ENCODE measurements around the gene JCAD. TPM values are rescaled to one million over a fixed set of nuclear protein-coding genes. Genes with fewer than 3 reads are reported as not detected.
"Not testable (repeated sequence)": the region's sequence is repeated elsewhere in the genome, so short reads cannot be mapped to it uniquely, and the experiment has no call there.

The JCAD gene
- total RNA-seq, 1 experiment from 2014 or later, result 10.0 TPM

DNA sequence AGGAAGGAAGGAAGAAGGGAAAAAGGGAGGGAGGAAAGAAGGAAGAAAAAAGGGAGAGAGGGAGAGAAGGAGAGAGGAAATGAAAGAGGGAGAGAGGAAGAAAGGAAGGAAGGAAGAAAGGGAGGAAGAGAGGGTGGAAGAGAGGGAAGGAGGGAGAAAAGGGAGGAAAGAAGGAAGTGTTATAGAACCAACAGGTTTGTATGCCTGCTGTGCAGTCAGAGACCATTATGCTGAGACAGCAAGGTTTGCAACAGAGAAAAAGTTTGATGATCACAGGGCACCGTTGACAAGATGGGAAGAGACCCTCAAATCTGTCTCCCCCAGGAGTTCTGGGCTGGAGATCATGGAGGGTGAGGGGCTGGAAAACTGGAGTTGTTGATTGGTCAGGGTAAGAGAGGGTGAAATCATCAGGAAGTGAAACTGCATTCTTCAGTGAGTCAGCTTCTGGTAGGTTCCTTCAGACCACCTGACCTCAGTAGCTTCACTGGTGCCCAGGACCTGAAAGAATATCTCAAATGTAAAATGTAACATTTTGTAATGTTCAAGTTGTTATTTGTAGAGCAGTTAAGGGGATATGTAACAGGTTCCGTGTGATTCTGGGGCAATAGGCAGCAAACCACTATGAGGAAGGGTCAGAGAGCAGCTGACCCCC is 76.3 kb downstream of the JCAD start:
- no peaks in the 10 kb centered on the region for H3K36me3 ChIP-seq (ENCODE audit: control insufficient read depth, insufficient read depth, low read length)
- Mint-ChIP-seq H3K4me1 (ENCODE audit: low read depth, unreplicated experiment) (no peaks in the 10 kb centered on the region), H3K36me3 (ENCODE audit: insufficient read depth, unreplicated experiment) (no peaks in the 10 kb centered on the region), H3K4me3 (ENCODE audit: unreplicated experiment) (no peak overlapping the region), H3K9me3 (ENCODE audit: unreplicated experiment) (peaks cover 33% of the 10 kb centered on the region), H3K27ac (ENCODE audit: unreplicated experiment) (no peak overlapping the region), H3K27me3 (ENCODE audit: insufficient read depth, unreplicated experiment) (no peaks in the 10 kb centered on the region)
- POLR2A ChIA-PET, result no interaction called here
- peaks cover 29% of the 10 kb centered on the region for H3K9me3 ChIP-seq
- intact Hi-C loops (cut with micrococcal nuclease; ENCODE audit: unreplicated experiment), result no loop called here
- no TSS peak for BruUV-seq (replicated peaks)
- no peaks in the 10 kb centered on the region for H3K4me1 ChIP-seq
- CTCF ChIA-PET, result no interaction called here
- H3K27me3 ChIP-seq (replicated peaks; ENCODE audit: control insufficient read depth, insufficient read depth, low read length), result no peaks in the 10 kb centered on the region
- DNase-seq, result no peak
- H3K4me3 ChIP-seq (ENCODE audit: low read depth, low read length), result no peak overlapping the region
- TF ChIP-seq, protein P1, sequence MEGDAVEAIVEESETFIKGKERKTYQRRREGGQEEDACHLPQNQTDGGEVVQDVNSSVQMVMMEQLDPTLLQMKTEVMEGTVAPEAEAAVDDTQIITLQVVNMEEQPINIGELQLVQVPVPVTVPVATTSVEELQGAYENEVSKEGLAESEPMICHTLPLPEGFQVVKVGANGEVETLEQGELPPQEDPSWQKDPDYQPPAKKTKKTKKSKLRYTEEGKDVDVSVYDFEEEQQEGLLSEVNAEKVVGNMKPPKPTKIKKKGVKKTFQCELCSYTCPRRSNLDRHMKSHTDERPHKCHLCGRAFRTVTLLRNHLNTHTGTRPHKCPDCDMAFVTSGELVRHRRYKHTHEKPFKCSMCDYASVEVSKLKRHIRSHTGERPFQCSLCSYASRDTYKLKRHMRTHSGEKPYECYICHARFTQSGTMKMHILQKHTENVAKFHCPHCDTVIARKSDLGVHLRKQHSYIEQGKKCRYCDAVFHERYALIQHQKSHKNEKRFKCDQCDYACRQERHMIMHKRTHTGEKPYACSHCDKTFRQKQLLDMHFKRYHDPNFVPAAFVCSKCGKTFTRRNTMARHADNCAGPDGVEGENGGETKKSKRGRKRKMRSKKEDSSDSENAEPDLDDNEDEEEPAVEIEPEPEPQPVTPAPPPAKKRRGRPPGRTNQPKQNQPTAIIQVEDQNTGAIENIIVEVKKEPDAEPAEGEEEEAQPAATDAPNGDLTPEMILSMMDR (IDR thresholded peaks at IDR 0.05; ENCODE audit: insufficient read depth in 1 of 2, low read depth in 1 of 2, low read length in 1 of 2, severe bottlenecking in 1 of 2, unreplicated experiment in 1 of 2), result no peak

DNA sequence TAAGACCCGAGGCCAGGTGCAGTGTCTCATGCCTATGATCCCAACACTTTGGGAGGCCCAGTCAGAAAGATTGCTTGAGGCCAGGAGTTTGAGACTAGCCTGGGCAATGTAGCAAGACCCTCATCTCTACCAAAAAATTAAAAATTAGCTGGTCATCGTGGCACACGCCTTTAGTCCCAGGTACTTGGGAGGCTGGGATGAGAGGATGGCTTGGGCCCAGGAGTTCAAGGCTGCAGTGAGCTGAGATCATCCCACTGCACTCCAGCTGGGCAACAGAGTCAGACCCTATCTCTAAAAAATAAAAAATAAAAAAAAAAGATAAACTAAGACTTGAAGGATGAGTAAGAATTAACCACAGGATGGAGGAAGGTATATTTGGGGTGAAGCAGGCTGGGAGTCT is 77.9 kb downstream of the JCAD start:
- no TSS peak for BruUV-seq (replicated peaks)
- ChIA-PET CTCF (interaction anchor here (0.7 to 1.4 kb wide), 2 partner anchors 20 to 32 kb away, joined by 3 to 6 read pairs; no protein-coding TSS in a partner anchor), POLR2A (no interaction called here)
- H3K36me3 ChIP-seq (ENCODE audit: control insufficient read depth, insufficient read depth, low read length), result no peaks in the 10 kb centered on the region
- no peak overlapping the region for H3K4me3 ChIP-seq (ENCODE audit: low read depth, low read length)
- Mint-ChIP-seq H3K27me3 (ENCODE audit: insufficient read depth, unreplicated experiment) (no peaks in the 10 kb centered on the region), H3K9me3 (ENCODE audit: unreplicated experiment) (peaks cover 33% of the 10 kb centered on the region), H3K36me3 (ENCODE audit: insufficient read depth, unreplicated experiment) (no peaks in the 10 kb centered on the region), H3K4me1 (ENCODE audit: low read depth, unreplicated experiment) (no peaks in the 10 kb centered on the region), H3K27ac (ENCODE audit: unreplicated experiment) (no peak overlapping the region), H3K4me3 (ENCODE audit: unreplicated experiment) (no peak overlapping the region)
- no peak for DNase-seq
- H3K9me3 ChIP-seq, result peaks cover 26% of the 10 kb centered on the region
- H3K27me3 ChIP-seq (replicated peaks; ENCODE audit: control insufficient read depth, insufficient read depth, low read length), result no peaks in the 10 kb centered on the region
- TF ChIP-seq, protein P1 (IDR thresholded peaks at IDR 0.05; ENCODE audit: insufficient read depth in 1 of 2, low read depth in 1 of 2, low read length in 1 of 2, severe bottlenecking in 1 of 2, unreplicated experiment in 1 of 2), result no peak
- H3K4me1 ChIP-seq, result no peaks in the 10 kb centered on the region
- intact Hi-C loops (cut with micrococcal nuclease; ENCODE audit: unreplicated experiment), result no loop called here

DNA sequence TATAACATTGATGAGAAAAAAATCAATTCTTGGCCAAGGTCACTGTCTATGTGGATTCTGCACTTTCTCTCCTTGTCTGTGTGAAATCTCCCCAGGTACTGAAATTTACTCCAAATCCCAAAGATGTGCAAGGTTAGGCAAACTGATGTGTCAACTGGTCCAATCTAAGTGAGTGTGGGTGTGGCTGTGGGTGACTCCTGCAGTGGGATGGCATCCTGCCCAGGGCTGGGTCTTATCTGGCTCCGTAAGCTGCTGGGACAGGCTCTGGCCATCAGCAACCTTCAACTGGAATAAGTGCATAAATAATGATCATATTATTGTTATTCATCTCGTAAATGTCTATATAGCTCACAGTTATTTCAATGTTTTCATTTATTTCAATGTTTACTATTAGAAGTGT is 79.3 kb downstream of the JCAD start:
- no peaks in the 10 kb centered on the region for H3K27me3 ChIP-seq (replicated peaks; ENCODE audit: control insufficient read depth, insufficient read depth, low read length)
- no peak overlapping the region for H3K27ac Mint-ChIP-seq (ENCODE audit: unreplicated experiment)
- ChIA-PET CTCF (interaction anchor here (1.4 kb wide), 1 partner anchor 21 kb away, joined by 3 read pairs; no protein-coding TSS in a partner anchor), POLR2A (no interaction called here)
- BruUV-seq (replicated peaks), result no TSS peak
- H3K4me1 Mint-ChIP-seq (ENCODE audit: low read depth, unreplicated experiment), result no peaks in the 10 kb centered on the region
- no peaks in the 10 kb centered on the region for H3K27me3 Mint-ChIP-seq (ENCODE audit: insufficient read depth, unreplicated experiment)
- no peak overlapping the region for H3K4me3 ChIP-seq (ENCODE audit: low read depth, low read length)
- H3K36me3 ChIP-seq (ENCODE audit: control insufficient read depth, insufficient read depth, low read length), result no peaks in the 10 kb centered on the region
- peaks cover 31% of the 10 kb centered on the region for H3K9me3 Mint-ChIP-seq (ENCODE audit: unreplicated experiment)
- no peaks in the 10 kb centered on the region for H3K4me1 ChIP-seq
- peaks cover 26% of the 10 kb centered on the region for H3K9me3 ChIP-seq
- H3K36me3 Mint-ChIP-seq (ENCODE audit: insufficient read depth, unreplicated experiment), result no peaks in the 10 kb centered on the region
- H3K4me3 Mint-ChIP-seq (ENCODE audit: unreplicated experiment), result no peak overlapping the region
- DNase-seq, result no peak
- TF ChIP-seq, protein P1 (IDR thresholded peaks at IDR 0.05; ENCODE audit: insufficient read depth in 1 of 2, low read depth in 1 of 2, low read length in 1 of 2, severe bottlenecking in 1 of 2, unreplicated experiment in 1 of 2), result no peak
- intact Hi-C loops (cut with micrococcal nuclease; ENCODE audit: unreplicated experiment), result no loop called here

DNA sequence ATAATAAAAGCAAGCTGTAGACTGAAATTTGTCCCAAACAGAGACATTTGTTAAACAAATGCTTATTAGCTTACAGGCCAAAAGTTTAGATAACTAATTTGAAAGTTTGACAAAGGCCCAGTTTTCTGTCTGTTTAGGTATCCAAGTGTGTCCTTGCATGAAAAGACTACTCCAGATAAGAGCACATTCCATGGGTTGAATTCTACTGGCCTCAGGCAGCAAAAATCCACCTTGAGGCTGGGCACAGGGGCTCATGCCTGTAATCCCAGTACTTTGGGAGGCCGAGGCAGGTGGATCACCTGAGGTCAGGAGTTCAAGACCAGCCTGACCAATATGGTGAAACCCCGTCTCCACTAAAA is 80.0 kb downstream of the JCAD start:
- H3K4me1 ChIP-seq; DNase-seq; POLR2A ChIA-PET; H3K4me3 ChIP-seq (ENCODE audit: low read depth, low read length); H3K27me3 ChIP-seq (replicated peaks; ENCODE audit: control insufficient read depth, insufficient read depth, low read length); H3K4me3 Mint-ChIP-seq (ENCODE audit: unreplicated experiment); intact Hi-C loops (cut with micrococcal nuclease; ENCODE audit: unreplicated experiment); H3K36me3 ChIP-seq (ENCODE audit: control insufficient read depth, insufficient read depth, low read length); CTCF ChIA-PET; BruUV-seq (replicated peaks); H3K27me3 Mint-ChIP-seq (ENCODE audit: insufficient read depth, unreplicated experiment); H3K27ac Mint-ChIP-seq (ENCODE audit: unreplicated experiment); H3K36me3 Mint-ChIP-seq (ENCODE audit: insufficient read depth, unreplicated experiment); H3K4me1 Mint-ChIP-seq (ENCODE audit: low read depth, unreplicated experiment): not testable (repeated sequence)
- H3K9me3 ChIP-seq, result peaks cover 31% of the 10 kb centered on the region
- H3K9me3 Mint-ChIP-seq (ENCODE audit: unreplicated experiment), result peaks cover 32% of the 10 kb centered on the region
